GM03348 (cell line): ENCODE results near the gene ARHGEF39.

ENCODE experiments used
- DNase-seq: peaks from one replicate; pipeline ENCODE4 v3.0.0; 2012; ENCODE audit warnings: low spot score

ARHGEF39 gene

GRCh38 chr9:35691334-35691650, 26.3 kb upstream of the ARHGEF39 start:
- no peak for DNase-seq

GRCh38 chr9:35690614-35691333, 25.8 kb upstream of the ARHGEF39 start:
- peak; percentile 95 for DNase-seq

GRCh38 chr9:35690294-35690613, 25.3 kb upstream of the ARHGEF39 start:
- no peak for DNase-seq

GRCh38 chr9:35689542-35690293, 24.7 kb upstream of the ARHGEF39 start, which contains the start of gene TPM2:
TSS of gene TPM2 (minus strand) at chr9:35689925. CDS start at chr9:35689817, 108 bp downstream.
- DNase-seq: peak; percentile 97

GRCh38 chr9:35688558-35689541, 23.9 kb upstream of the ARHGEF39 start:
- peak; percentile 69 for DNase-seq

GRCh38 chr9:35687972-35688557, 23.1 kb upstream of the ARHGEF39 start:
- DNase-seq: no peak

GRCh38 chr9:35687306-35687705, 22.3 kb upstream of the ARHGEF39 start:
- DNase-seq: no peak

GRCh38 chr9:35686222-35687203, 21.5 kb upstream of the ARHGEF39 start:
- DNase-seq: no peak

- DNase-seq: no peak
Observed at GRCh38 chr9:35685506-35685905, 20.5 kb upstream of the ARHGEF39 start.

- DNase-seq: no peak
Observed at GRCh38 chr9:35684921-35685320, 19.9 kb upstream of the ARHGEF39 start.

- DNase-seq: no peak
Observed at GRCh38 chr9:35683323-35683722, 18.3 kb upstream of the ARHGEF39 start.

- DNase-seq: no peak
Observed at GRCh38 chr9:35682520-35683315, 17.7 kb upstream of the ARHGEF39 start.

- no peak for DNase-seq
Observed at GRCh38 chr9:35682051-35682450, 17.1 kb upstream of the ARHGEF39 start.

- DNase-seq: no peak
Observed at GRCh38 chr9:35681341-35682002, 16.5 kb upstream of the ARHGEF39 start.

GRCh38 chr9:35680331-35681105, 15.5 kb upstream of the ARHGEF39 start:
- DNase-seq: peak; percentile 50

GRCh38 chr9:35679766-35680330, 14.9 kb upstream of the ARHGEF39 start:
- DNase-seq: no peak

- DNase-seq: no peak
Observed at GRCh38 chr9:35679091-35679490, 14.1 kb upstream of the ARHGEF39 start.

GRCh38 chr9:35675732-35676392, 10.9 kb upstream of the ARHGEF39 start:
- DNase-seq: peak; percentile 52
